GM12891 (cell line): ENCODE measurements around the gene TAF11.
"Not testable (repeated sequence)": the region's sequence is repeated elsewhere in the genome, so short reads cannot be mapped to it uniquely, and the experiment has no call there.

Source experiments
- DNase-seq: peaks from one replicate; pipeline ENCODE4 v3.0.0; 2011; ENCODE audit warnings: low spot score; ENCODE audit not compliant: insufficient read length
- FAIRE-seq: peaks from 2 replicates; lab custom pipeline; 2011; peaks lifted over from hg19 to GRCh38; lab: Jason Lieb, UNC
- PAX5 ChIP-seq: IDR thresholded peaks from 2 replicates; pipeline ENCODE4 v1.6.1; 2011; ENCODE audit warnings: low read length, moderate library complexity, mild to moderate bottlenecking; ENCODE audit not compliant: insufficient read depth, severe bottlenecking
- POLR2A ChIP-seq: IDR thresholded peaks from 2 replicates; pipeline ENCODE4 v1.6.1; 2011; ENCODE audit warnings: low read depth, low read length, control low read depth
- POLR2AphosphoS5 ChIP-seq: IDR thresholded peaks from 2 replicates; pipeline ENCODE4 v1.6.1; 2011; ENCODE audit warnings: low read depth, low read length, control low read depth
- POU2F2 ChIP-seq: IDR thresholded peaks from 2 replicates; pipeline ENCODE4 v1.6.1; 2011; ENCODE audit warnings: low read depth, mild to moderate bottlenecking, control low read depth, low read length, moderate library complexity
- SPI1 ChIP-seq: IDR thresholded peaks from 2 replicates; pipeline ENCODE4 v1.6.1; 2011; ENCODE audit warnings: low read depth, low read length, control low read depth
- TAF1 ChIP-seq: IDR thresholded peaks from 2 replicates; pipeline ENCODE4 v1.6.1; 2011; ENCODE audit warnings: low read depth, low read length, control low read depth

TAF11 gene

DNA sequence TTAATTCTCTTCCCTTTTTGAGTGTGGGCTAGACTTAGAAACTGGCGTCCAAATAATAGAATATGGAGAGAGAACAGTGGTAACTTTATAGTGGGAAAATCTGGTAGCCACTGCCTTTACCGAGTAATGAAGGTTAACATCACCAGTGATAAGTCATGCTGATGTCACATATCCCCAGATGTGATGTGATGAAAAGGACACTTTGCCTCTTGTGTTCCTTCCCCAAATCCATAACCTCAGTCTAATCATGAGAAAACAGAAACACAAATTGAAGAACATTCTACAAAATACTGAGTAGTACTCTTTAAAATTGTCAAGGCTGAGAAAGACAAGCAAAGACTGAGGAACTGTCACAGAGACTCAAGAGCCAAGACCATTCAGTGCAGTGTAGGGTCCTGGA is 19.0 kb upstream of the TAF11 start:
- no peak for DNase-seq
- FAIRE-seq, result no peak

DNA sequence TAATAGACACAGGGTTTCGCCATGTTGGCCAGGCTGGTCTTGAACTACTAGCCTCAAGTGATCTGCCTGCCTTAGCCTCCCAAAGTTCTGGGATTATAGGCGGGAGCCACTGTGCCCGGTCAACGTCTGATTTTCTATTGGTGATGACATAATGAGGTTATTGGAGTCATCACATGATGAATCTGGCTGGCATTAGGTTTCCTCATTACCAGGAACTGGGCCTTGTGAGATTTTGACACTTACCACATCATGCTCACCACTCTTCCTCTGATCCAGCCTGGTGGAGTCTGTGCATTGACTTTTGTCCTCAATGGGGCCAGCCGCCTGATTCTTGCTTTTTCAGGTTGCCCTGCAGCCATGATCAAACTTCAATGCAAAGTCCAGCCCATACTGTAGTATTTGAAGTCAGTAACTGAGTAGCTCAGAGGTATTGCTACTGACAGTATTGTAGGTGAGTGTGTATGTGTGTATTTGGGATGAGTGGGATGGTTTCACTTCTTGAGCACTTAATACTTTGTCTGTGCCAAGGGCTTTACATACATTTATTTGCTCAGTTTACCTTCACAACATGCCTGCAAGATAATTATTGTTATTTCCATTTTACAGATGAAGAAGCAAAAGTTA is 17.3 kb upstream of the TAF11 start:
- DNase-seq (no peak), FAIRE-seq (peak; percentile 26)
- TF ChIP-seq POLR2A (no peak), PAX5 (no peak), TAF1 (no peak), POU2F2 (no peak), POLR2AphosphoS5 (no peak), SPI1 (no peak)

More for the DNA sequence above, 19.0 kb upstream of the TAF11 start:
- no peak for TF ChIP-seq POLR2A
- no peak for TF ChIP-seq POLR2AphosphoS5
- TF ChIP-seq SPI1, result no peak
- no peak for TF ChIP-seq TAF1

DNA sequence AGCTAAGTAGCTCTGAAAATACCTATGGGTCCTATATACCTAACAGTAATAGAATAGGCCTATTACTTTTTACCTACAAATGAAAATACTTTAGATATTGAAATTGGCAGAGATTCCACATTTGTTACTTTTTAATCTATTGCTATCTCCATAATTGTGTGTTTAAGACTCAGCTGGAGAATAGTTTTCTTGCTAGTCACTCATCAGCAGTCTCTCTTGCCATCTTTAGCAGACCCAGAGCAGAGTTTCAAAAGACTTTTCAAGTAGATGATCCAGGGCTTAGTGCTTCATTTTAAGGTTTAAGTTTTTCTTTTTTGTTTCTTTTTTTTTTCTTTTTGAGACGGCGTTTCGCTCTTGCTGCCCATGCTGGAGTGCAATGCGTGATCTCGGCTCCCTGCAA is 14.1 kb upstream of the TAF11 start:
- FAIRE-seq (no peak), DNase-seq (no peak)
- TF ChIP-seq POLR2AphosphoS5 (no peak), PAX5 (no peak), POLR2A (no peak), SPI1 (no peak), POU2F2 (no peak), TAF1 (no peak)

DNA sequence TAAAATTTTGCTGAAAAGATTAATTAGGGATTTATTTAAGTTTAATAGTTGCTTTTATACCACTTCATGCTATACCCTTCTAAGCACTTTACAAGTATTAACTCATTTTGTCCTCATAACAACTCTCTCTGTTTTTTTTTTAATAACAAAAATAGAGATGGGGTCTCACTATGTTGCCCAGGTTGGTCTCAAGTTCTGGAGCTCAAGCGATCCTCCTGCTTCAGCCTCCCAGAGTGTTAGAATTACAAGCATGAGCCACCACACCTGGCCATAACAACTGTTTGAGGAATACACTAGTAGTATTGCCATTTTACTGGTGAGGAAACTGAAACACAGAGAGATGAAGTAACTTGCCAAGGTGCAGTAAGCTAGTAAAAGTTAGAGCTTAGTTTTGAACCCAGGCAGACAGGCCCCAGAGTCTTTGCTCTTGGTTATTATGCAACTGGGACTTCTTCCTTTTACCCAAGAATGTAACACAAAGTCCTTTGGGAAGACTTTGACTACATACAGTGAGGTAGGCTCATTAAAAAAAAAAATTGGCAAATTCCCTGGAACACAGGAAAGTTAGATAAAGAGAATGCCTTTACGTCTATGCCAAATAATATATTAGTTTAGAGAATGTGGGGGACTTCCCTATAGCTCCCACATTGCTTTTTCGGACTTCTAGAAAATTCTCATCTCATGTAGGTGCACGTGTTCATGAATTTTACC is 12.6 kb upstream of the TAF11 start:
- TF ChIP-seq POLR2A (no peak), POLR2AphosphoS5 (no peak), TAF1 (no peak), POU2F2 (no peak), SPI1 (no peak), PAX5 (no peak)
- DNase-seq, result no peak
- FAIRE-seq, result no peak

DNA sequence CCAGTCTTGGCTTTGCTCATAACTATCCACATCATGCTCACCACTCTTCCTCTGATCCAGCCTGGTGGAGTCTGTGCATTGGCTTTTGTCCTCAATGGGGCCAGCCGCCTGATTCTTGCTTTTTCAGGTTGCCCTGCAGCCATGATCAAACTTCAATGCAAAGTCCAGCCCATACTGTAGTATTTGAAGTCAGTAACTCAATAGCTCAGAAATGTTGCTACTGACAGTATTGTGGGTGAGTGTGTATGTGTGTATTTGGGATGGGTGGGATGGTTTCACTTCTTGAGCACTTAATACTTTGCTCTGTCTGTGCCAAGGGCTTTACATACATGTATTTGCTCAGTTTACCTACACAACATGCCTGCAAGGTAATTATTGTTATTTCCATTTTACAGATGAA is 11.9 kb upstream of the TAF11 start:
- FAIRE-seq, result peak; percentile 47
- DNase-seq, result not testable (repeated sequence)

DNA sequence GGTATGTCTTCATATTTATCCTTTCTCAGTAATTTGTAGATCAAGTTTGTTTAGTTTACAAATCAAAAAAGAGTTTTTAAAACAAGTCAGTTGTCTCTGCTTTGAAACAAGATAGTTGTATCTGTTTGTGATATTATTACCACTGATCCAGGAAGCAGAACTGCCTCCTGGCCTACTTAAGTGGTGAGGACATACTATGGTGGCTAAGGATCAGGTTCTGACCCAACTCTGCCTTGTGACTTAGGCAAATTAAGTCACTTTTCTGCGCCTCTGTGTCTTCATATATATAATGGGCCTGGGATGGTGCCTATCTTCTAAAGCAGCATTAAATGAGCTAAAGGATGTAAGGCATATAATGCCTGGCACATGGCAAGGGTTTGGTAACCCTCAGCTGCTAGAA is 9.9 kb upstream of the TAF11 start:
- no peak for DNase-seq
- TF ChIP-seq POU2F2 (no peak), POLR2A (no peak), SPI1 (no peak), TAF1 (no peak), POLR2AphosphoS5 (no peak), PAX5 (no peak)
- no peak for FAIRE-seq

DNA sequence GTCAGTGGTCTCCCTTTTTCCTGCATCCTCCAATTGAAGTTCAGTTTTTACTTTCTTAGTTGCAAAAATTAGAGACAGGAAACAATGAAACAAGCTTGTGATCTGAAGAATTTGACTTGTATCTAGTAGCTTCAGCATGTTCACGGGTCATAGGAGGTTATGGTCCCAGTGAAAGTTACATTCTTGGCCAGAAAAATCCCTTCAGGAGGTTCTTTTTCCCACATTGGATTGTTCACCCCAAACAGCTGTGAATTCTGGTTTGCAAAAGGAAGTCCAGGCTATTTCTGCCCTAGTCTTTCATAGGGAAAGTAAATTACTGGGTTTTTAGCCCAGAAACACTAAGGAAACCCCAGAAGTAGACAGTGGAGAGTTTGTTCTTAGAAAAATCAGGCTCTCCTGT is 9.3 kb upstream of the TAF11 start:
- DNase-seq (no peak), FAIRE-seq (no peak)
- TF ChIP-seq POLR2AphosphoS5 (no peak), POU2F2 (no peak)

DNA sequence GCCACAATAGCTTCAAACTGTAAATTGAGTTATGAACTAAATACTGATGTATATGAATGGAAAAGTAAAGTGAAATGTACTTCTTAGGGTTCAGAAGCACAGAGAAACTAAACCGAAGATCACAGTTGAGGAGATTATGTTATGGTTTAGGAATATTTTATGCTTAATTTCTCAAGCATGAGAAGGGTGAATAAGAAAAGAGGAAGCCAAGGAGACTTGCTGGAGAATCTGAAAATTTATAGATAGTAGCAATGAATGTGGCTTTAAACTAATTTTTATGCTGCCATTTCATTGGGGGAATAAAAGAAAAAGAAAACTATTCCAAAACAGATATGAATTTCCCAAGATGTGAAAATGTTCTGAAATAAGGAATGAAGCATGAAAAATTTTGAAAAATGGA is 6.9 kb upstream of the TAF11 start:
- FAIRE-seq (no peak), DNase-seq (no peak)
- TF ChIP-seq POU2F2 (no peak), POLR2AphosphoS5 (no peak), POLR2A (no peak), SPI1 (no peak)

DNA sequence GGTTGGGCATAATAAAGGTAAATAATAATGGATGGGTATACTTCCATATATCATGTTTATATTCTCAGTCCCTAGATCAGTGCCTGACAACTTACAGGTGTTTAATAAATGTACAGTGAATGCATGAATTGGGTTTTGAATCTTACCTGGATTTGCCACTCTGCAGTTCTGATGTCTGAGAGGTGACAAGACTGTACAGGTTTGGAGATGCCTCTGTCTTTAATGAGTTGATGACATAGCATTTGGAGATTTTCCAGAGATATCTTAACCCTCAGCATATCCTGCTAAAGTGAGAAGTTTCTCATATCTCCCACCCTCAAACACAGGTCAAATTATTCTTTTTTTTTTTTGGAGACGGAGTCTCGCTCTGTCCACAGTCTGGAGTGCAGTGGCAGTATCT is 3.5 kb upstream of the TAF11 start:
- TF ChIP-seq POLR2AphosphoS5 (no peak), PAX5 (no peak), SPI1 (no peak), TAF1 (no peak), POU2F2 (no peak), POLR2A (no peak)
- FAIRE-seq (no peak), DNase-seq (no peak)

DNA sequence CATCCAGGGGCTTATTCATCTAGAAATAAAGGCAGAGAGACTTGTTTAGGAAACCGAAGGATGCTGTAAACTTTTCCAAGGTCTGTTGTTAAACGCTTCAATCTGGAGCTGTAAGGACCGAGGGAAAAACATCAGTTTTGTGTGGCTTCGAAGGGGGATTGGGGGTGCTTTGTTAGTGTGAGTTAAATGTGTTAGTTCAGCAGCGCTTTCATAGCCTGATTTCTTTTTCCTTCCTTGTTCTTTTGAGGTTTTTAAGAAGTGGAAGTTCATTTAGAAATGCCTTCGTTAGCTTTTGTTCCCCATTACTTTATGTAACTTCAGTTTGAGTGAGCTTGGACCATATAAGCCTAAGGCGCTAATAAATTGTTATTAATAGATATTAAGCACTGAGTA is 2.7 kb upstream of the TAF11 start:
- DNase-seq, result no peak
- FAIRE-seq, result no peak
- TF ChIP-seq SPI1 (no peak), TAF1 (no peak), POU2F2 (no peak), POLR2A (no peak), PAX5 (no peak), POLR2AphosphoS5 (no peak)
